NK-92 treated with Interleukin-12 subunit alpha and Interleukin-12 subunit beta, amount 100 ng/mL, for 24 hours (cell line): ENCODE results near the gene SLC8A1.

Source experiments
- DNase-seq: peaks from one replicate; lab custom pipeline; 2025; lab: John Stamatoyannopoulos, UW

SLC8A1 gene

GRCh38 chr2:40421631-40422297, 30.1 kb downstream of the SLC8A1 start:
- DNase-seq, result no peak

- DNase-seq, result no peak
Observed at GRCh38 chr2:40420478-40420877, 31.4 kb downstream of the SLC8A1 start.

- DNase-seq, result no peak
Observed at GRCh38 chr2:40419364-40419762, 32.5 kb downstream of the SLC8A1 start.

- DNase-seq, result no peak
Observed at GRCh38 chr2:40418614-40419363, 33.1 kb downstream of the SLC8A1 start.

- DNase-seq, result no peak
Observed at GRCh38 chr2:40416486-40416885, 35.4 kb downstream of the SLC8A1 start.

- DNase-seq, result no peak
Observed at GRCh38 chr2:40415391-40415790, 36.5 kb downstream of the SLC8A1 start.

GRCh38 chr2:40412456-40412855, 39.4 kb downstream of the SLC8A1 start:
- no peak for DNase-seq

- no peak for DNase-seq
Observed at GRCh38 chr2:40410695-40411094, 41.2 kb downstream of the SLC8A1 start.

GRCh38 chr2:40409734-40410133, 42.2 kb downstream of the SLC8A1 start:
- DNase-seq, result no peak

GRCh38 chr2:40406485-40407289, 45.2 kb downstream of the SLC8A1 start:
- DNase-seq, result no peak

GRCh38 chr2:40405465-40405864, 46.4 kb downstream of the SLC8A1 start:
- DNase-seq, result no peak

GRCh38 chr2:40404517-40404916, 47.4 kb downstream of the SLC8A1 start:
- no peak for DNase-seq

- no peak for DNase-seq
Observed at GRCh38 chr2:40403233-40403836, 48.6 kb downstream of the SLC8A1 start.

GRCh38 chr2:40401896-40402295, 50.0 kb downstream of the SLC8A1 start:
- DNase-seq, result peak; percentile 32

GRCh38 chr2:40400336-40400953, 51.4 kb downstream of the SLC8A1 start:
- no peak for DNase-seq

GRCh38 chr2:40397765-40398164, 54.1 kb downstream of the SLC8A1 start:
- no peak for DNase-seq

- DNase-seq, result no peak
Observed at GRCh38 chr2:40396124-40396523, 55.8 kb downstream of the SLC8A1 start.

- no peak for DNase-seq
Observed at GRCh38 chr2:40395169-40396073, 56.5 kb downstream of the SLC8A1 start.

- no peak for DNase-seq
Observed at GRCh38 chr2:40394597-40394996, 57.3 kb downstream of the SLC8A1 start.

GRCh38 chr2:40394031-40394430, 57.9 kb downstream of the SLC8A1 start:
- DNase-seq, result no peak

GRCh38 chr2:40388161-40388560, 63.7 kb downstream of the SLC8A1 start:
- no peak for DNase-seq
